IPS-NIHi7 (cell line): Measurements from ENCODE around the gene DDX41.

Experiments used
- DNase-seq: peaks from one replicate; pipeline ENCODE4 v3.0.0; 2012; ENCODE audit warnings: mixed read lengths; ENCODE audit errors: extremely low spot score

The DDX41 gene

GRCh38 chr5:177468685-177469628 is 47.8 kb downstream of the DDX41 start:
- DNase-seq: peak; percentile 57

GRCh38 chr5:177468329-177468684 is 48.5 kb downstream of the DDX41 start:
- DNase-seq: no peak

- no peak for DNase-seq
Measured at GRCh38 chr5:177467436-177467835, 49.3 kb downstream of the DDX41 start.

GRCh38 chr5:177466861-177467260 is 49.9 kb downstream of the DDX41 start:
- no peak for DNase-seq

- DNase-seq: no peak
Measured at GRCh38 chr5:177465044-177465443, 51.7 kb downstream of the DDX41 start.

- DNase-seq: no peak
Measured at GRCh38 chr5:177462021-177462670, 54.6 kb downstream of the DDX41 start.
